MG63 (cell line): ENCODE results near the gene PERM1. TPM values are rescaled to one million over a fixed set of nuclear protein-coding genes. Genes with fewer than 3 reads are reported as not detected.
A peak's percentile ranks its signal among the peaks of the same experiment; 100 is the strongest.
"Not testable (repeated sequence)": the region's sequence is repeated elsewhere in the genome, so short reads cannot be mapped to it uniquely, and the experiment has no call there.

Experiments
- DNase-seq: peaks from one replicate; pipeline ENCODE4 v3.0.0-alpha.2; 2020
- H3K27me3 ChIP-seq: fragments of 250-450 bp; sonication (Bioruptor Pico); 2 replicates; pipeline ENCODE4 v1.5.1; 2020; ENCODE audit warnings: mild to moderate bottlenecking, moderate library complexity
- H3K36me3 ChIP-seq: fragments of 250-450 bp; sonication (Bioruptor Pico); 2 replicates; pipeline ENCODE4 v1.5.1; 2020; ENCODE audit warnings: mild to moderate bottlenecking, moderate library complexity
- H3K4me3 ChIP-seq: fragments of 250-450 bp; sonication (Bioruptor Pico); 2 replicates; pipeline ENCODE4 v1.5.1; 2020; ENCODE audit warnings: mild to moderate bottlenecking, moderate library complexity
- H3K9me3 ChIP-seq: fragments of 250-450 bp; sonication (Bioruptor Pico); 2 replicates; pipeline ENCODE4 v1.5.1; 2020; ENCODE audit warnings: mild to moderate bottlenecking, moderate library complexity
- total RNA-seq: library from RNA; depleted of rRNA; stranded (reverse); fragments of >200 nt; shearing (Covaris generic); gene quantifications from 2 replicates; pipeline ENCODE4 v1.2.3, GENCODE V29; 2014; ENCODE audit warnings: low replicate concordance

PERM1 gene
- total RNA-seq, 1 experiment from 2014 or later = 0.13 TPM

- not testable (repeated sequence) for H3K36me3 ChIP-seq, H3K27me3 ChIP-seq, DNase-seq, H3K9me3 ChIP-seq, H3K4me3 ChIP-seq
Observed at GRCh38 chr1:991275-991674, 9.4 kb upstream of the PERM1 start.

GRCh38 chr1:988061-988460 lies 6.2 kb upstream of the PERM1 start:
- not testable (repeated sequence) for H3K9me3 ChIP-seq, H3K4me3 ChIP-seq, H3K36me3 ChIP-seq, H3K27me3 ChIP-seq
- DNase-seq = peak; percentile 34

- Histone ChIP-seq H3K9me3 (no peaks in the 10 kb centered on the region), H3K4me3 (no peak overlapping the region), H3K36me3 (no peaks in the 10 kb centered on the region), H3K27me3 (no peaks in the 10 kb centered on the region)
- no peak for DNase-seq
Observed at GRCh38 chr1:985126-985525, 3.2 kb upstream of the PERM1 start.

- no peak for DNase-seq
- H3K9me3 ChIP-seq = no peaks in the 10 kb centered on the region
- no peaks in the 10 kb centered on the region for H3K36me3 ChIP-seq
- H3K27me3 ChIP-seq = no peaks in the 10 kb centered on the region
- no peak overlapping the region; the same call in 1 of the 2 replicates for H3K4me3 ChIP-seq
Observed at GRCh38 chr1:984476-984814, 2.6 kb upstream of the PERM1 start.

GRCh38 chr1:983798-984475 lies 2.0 kb upstream of the PERM1 start:
- Histone ChIP-seq H3K9me3 (no peaks in the 10 kb centered on the region), H3K27me3 (no peaks in the 10 kb centered on the region), H3K4me3 (no peak overlapping the region; the same call in 1 of the 2 replicates), H3K36me3 (no peaks in the 10 kb centered on the region)
- DNase-seq = peak; percentile 41

- no peak for DNase-seq
- H3K36me3 ChIP-seq = no peaks in the 10 kb centered on the region
- no peaks in the 10 kb centered on the region for H3K9me3 ChIP-seq
- no peak overlapping the region for H3K4me3 ChIP-seq
- no peaks in the 10 kb centered on the region for H3K27me3 ChIP-seq
Observed at GRCh38 chr1:982765-983436, 1.0 kb upstream of the PERM1 start.

- DNase-seq = no peak
- no peaks in the 10 kb centered on the region for H3K36me3 ChIP-seq
- no peak overlapping the region for H3K4me3 ChIP-seq
- no peaks in the 10 kb centered on the region for H3K9me3 ChIP-seq
- H3K27me3 ChIP-seq = no peaks in the 10 kb centered on the region
Observed at GRCh38 chr1:981491-981954, 370 bp downstream of the PERM1 start.

GRCh38 chr1:980602-981395 lies 1.1 kb downstream of the PERM1 start:
- Histone ChIP-seq H3K9me3 (no peaks in the 10 kb centered on the region), H3K36me3 (no peaks in the 10 kb centered on the region), H3K27me3 (no peaks in the 10 kb centered on the region), H3K4me3 (no peak overlapping the region)
- no peak for DNase-seq

- Histone ChIP-seq H3K36me3 (no peaks in the 10 kb centered on the region), H3K27me3 (no peaks in the 10 kb centered on the region), H3K9me3 (no peaks in the 10 kb centered on the region), H3K4me3 (no peak overlapping the region)
- no peak for DNase-seq
Observed at GRCh38 chr1:980137-980571, 1.7 kb downstream of the PERM1 start.

GRCh38 chr1:979744-980072 lies 2.2 kb downstream of the PERM1 start:
- no peak for DNase-seq
- Histone ChIP-seq H3K27me3 (no peaks in the 10 kb centered on the region), H3K9me3 (no peaks in the 10 kb centered on the region), H3K36me3 (no peaks in the 10 kb centered on the region), H3K4me3 (no peak overlapping the region)

GRCh38 chr1:978835-979743 lies 2.8 kb downstream of the PERM1 start:
- DNase-seq = no peak
- Histone ChIP-seq H3K4me3 (no peak overlapping the region), H3K36me3 (no peaks in the 10 kb centered on the region), H3K9me3 (no peaks in the 10 kb centered on the region), H3K27me3 (no peaks in the 10 kb centered on the region)

- H3K36me3 ChIP-seq = no peaks in the 10 kb centered on the region
- peak; percentile 22 for DNase-seq
- no peaks in the 10 kb centered on the region for H3K9me3 ChIP-seq
- no peak overlapping the region for H3K4me3 ChIP-seq
- no peaks in the 10 kb centered on the region for H3K27me3 ChIP-seq
Observed at GRCh38 chr1:978069-978834, 3.6 kb downstream of the PERM1 start.

GRCh38 chr1:976791-977190 lies 5.1 kb downstream of the PERM1 start:
- H3K27me3 ChIP-seq, H3K4me3 ChIP-seq, H3K9me3 ChIP-seq, H3K36me3 ChIP-seq: not testable (repeated sequence)
- peak; percentile 42 for DNase-seq

- no peaks in the 10 kb centered on the region for H3K9me3 ChIP-seq
- peak; percentile 79 for DNase-seq
- H3K36me3 ChIP-seq = no peaks in the 10 kb centered on the region
- H3K4me3 ChIP-seq = peak overlapping the region; percentile 48
- no peaks in the 10 kb centered on the region for H3K27me3 ChIP-seq
Observed at GRCh38 chr1:975896-976683, 5.8 kb downstream of the PERM1 start.

GRCh38 chr1:975365-975764 lies 6.5 kb downstream of the PERM1 start:
- DNase-seq = no peak

More at GRCh38 chr1:975365-975764, 6.5 kb downstream of the PERM1 start:
- H3K9me3 ChIP-seq = no peaks in the 10 kb centered on the region
- no peaks in the 10 kb centered on the region for H3K27me3 ChIP-seq
- H3K4me3 ChIP-seq = no peak overlapping the region; the same call in 1 of the 2 replicates
- no peaks in the 10 kb centered on the region for H3K36me3 ChIP-seq
